Right lobe of liver (tissue), 4 donors: ENCODE results near the gene SLC2A8.

Experiments used
- CTCF ChIP-seq, 4 donors: fragments of 200-600 bp in 3 of 4; fragments of 450-650 bp in 1 of 4; IDR thresholded peaks; one replicate each; pipeline versions ENCODE4 v1.5.1 to v1.8.0; 2016 to 2022; ENCODE audit warnings: antibody characterized with exemption in 4 of 4, mild to moderate bottlenecking in 2 of 4
- POLR2A ChIP-seq: fragments of 450-650 bp; IDR thresholded peaks from one replicate; pipeline ENCODE4 v1.6.1; 2017; ENCODE audit warnings: antibody characterized with exemption, mild to moderate bottlenecking
- donor health status: DM: no; HTN: no; CAD: no.
- donor health status: DM: no; HTN: no; CAD: no.
- donor health status: DM: no; HTN: yes; CAD: no.

- TF ChIP-seq POLR2A (no peak), CTCF (IDR thresholded peaks at IDR 0.05) (no peak)
Measured at GRCh38 chr9:127393645-127394044, 3.3 kb upstream of the SLC2A8 start.
